GM18951 (cell line): Measurements from ENCODE around the gene EMILIN3.

Experiments used
- POLR2A ChIP-seq: IDR thresholded peaks from 4 replicates; pipeline ENCODE4 v1.6.1; 2011; ENCODE audit warnings: mild to moderate bottlenecking; ENCODE audit not compliant: insufficient read length, insufficient read depth; ENCODE audit errors: extremely low read depth
- in situ Hi-C: fragments of 300-500 bp; cut with MboI; formaldehyde crosslinking; loops from one replicate; pipeline ENCODE4 v1.12.0; 2022; ENCODE audit warnings: low sequenced_read_pairs, mixed read lengths, inconsistent platforms; ENCODE audit not compliant: unreplicated experiment

Gene EMILIN3, protein sequence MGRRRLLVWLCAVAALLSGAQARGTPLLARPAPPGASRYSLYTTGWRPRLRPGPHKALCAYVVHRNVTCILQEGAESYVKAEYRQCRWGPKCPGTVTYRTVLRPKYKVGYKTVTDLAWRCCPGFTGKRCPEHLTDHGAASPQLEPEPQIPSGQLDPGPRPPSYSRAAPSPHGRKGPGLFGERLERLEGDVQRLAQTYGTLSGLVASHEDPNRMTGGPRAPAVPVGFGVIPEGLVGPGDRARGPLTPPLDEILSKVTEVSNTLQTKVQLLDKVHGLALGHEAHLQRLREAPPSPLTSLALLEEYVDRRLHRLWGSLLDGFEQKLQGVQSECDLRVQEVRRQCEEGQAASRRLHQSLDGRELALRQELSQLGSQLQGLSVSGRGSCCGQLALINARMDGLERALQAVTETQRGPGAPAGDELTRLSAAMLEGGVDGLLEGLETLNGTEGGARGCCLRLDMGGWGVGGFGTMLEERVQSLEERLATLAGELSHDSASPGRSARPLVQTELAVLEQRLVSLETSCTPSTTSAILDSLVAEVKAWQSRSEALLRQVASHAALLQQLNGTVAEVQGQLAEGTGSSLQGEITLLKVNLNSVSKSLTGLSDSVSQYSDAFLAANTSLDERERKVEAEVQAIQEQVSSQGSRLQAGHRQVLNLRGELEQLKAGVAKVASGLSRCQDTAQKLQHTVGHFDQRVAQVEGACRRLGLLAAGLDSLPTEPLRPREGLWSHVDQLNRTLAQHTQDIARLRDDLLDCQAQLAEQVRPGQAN

DNA sequence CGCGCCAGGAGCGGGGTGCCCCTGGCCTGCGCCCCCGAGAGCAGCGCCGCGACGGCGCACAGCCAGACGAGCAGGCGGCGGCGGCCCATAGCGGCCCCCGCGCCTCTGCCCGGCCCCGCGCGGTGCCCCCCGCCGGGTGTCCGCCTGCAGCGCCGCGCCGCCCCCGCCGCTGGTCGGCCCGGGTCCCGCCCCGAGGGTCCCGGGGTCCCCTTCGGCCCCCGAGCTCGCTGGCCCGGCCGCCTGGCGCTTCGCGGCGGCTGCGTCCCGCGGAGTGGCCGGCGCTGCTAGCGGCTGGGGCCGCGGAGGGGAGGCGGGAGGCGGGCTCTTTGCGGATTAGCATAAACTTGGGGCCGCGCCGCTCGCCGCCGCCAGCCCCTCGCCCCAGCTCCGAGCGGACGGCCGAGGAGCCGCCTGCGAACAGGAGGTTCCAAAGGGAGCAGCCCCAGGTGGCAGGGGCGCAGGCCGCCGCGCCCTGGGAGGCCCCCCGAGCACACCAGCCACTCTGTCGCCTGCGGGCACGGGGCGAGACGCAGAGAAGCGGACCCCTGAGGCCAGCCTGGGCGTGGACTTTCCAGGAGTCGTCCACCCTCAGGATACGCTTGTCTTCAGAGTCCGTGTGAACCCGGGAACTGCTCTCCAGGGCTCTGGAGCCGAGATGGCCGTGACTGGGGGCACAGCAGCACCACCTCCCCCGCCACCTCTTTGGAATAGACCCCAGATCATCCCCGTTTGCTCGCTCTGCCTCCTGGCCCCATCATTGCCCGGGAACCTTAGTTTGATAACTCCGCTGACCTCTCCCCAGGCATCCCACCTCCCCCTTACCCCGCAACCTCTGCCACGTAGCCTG, at the start of gene EMILIN3:
TSS of gene EMILIN3 (minus strand) at position 273 of the 847 bp plus-strand sequence. CDS start at position 89, 184 bp downstream.
- in situ Hi-C loops, result no loop called here
- TF ChIP-seq POLR2A, result no peak

DNA sequence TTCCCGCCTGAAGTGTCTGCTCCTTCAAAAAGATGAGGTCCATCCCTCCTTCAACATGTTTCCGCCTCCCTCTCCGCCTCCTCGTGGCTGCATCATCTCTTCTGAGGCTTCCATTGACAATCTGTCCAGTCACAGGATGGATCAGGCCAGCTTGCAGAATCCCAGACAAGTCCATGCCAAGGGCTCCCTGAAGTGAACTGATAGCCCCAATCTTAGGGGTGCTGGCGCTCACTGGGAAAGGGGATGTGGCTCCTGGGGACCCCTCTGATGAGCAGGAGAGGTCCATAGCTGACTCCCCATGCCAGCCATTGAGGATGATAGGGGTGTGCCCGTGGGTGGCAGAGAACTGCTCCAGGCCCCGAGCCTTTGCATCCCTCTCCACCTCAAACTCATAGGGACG, 48.6 kb upstream of the EMILIN3 start:
- in situ Hi-C loops, result no loop called here
- no peak for TF ChIP-seq POLR2A

DNA sequence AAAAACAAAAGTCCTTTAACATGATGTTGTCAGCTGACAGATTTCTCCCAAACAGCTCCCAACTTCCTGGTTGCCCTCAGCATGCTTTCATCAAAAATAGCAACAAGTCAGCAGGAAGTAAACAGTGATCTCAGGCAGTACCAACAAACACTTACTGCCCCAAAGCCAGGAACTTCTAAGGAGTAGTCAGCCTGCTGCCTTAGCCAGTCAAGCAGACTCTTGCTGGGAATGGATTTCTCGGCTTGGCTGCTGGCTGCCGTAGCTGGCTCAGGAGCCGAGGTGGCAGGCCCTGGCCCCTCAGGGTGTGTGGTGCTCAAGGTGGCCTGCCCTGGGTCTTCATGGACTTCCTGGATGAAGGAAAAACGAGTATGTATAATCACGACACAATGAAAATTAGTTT, 46.6 kb upstream of the EMILIN3 start:
- in situ Hi-C loops, result no loop called here
- TF ChIP-seq POLR2A, result no peak

DNA sequence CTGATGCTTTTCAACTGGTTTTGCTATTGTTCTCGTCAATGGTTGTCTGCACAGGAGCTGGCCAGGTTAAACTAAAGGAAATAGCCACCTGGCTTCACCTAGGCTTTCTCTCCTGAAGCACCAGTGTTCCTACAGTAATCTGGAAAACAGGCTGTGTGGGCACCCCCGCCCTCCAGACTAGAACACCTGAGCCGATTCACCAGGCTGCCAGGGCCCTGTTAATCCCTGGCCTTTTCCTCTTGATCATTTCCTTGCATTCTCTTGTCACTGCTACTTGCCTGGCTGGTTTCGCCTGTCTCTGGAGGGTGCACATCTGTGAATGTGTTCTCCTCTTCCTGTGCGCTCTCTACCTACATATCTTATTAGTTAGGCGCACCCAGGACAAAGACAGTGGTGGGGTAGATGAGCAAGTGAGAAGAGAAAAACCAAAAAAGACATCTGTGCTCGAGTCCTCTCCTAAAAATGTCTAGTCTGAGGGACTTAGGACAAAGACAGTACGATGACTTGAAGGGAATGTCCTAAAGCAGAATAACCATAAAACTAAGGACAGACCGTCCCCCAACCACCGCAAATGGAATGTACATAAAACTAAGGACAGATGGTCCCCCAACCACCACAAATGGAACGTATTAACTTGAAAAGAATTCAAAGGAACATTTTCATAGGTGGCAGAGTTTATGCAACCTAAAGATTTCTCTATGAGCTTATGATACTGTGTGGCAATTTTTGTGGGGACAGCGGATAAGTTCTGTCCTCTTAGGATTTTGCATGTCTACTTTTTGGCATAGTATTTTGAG, 45.9 kb upstream of the EMILIN3 start:
- TF ChIP-seq POLR2A, result no peak
- in situ Hi-C loops, result no loop called here

DNA sequence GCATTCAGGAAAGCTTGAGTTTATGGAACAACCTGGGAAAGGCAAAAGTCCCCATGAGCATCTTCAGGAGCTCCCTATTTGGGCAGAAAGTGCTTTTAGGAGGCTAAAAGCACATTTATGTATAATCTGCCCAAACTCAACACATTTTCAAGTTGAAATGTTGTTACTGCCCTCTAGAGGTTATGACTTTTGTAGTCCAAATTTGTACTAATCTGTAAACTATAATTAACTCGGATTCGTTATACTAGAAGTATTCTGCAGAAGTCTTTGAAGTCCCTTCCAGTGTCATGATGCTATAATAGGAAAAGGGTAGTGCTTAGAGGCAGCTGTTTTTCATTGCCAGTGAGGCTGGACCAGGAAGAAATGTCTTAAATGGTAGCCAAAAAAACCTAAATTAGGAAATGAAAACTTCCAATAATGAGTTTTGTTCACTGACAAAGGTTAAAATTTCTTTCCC, 44.8 kb upstream of the EMILIN3 start:
- in situ Hi-C loops, result no loop called here
- TF ChIP-seq POLR2A, result no peak

DNA sequence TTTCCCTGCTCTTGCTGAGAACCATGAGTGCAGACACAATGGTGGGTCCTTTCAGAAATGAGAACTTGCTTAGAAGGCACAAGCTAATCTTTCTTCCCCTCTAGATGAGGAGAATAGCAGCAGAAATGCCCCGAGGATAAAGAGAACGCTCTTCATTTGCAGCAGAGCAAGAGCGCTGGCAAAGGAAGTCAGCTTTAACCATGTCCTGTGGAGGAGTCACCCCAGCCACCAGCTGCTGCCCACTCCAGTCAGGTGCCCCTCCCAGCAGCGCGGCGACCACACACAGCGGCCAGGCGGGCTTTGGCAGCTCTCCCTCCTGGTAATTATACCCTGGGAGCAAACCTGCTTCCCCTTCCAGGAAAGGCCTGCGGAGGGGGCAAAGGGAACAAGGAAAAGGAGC, 42.4 kb upstream of the EMILIN3 start:
- in situ Hi-C loops, result no loop called here
- TF ChIP-seq POLR2A, result no peak

DNA sequence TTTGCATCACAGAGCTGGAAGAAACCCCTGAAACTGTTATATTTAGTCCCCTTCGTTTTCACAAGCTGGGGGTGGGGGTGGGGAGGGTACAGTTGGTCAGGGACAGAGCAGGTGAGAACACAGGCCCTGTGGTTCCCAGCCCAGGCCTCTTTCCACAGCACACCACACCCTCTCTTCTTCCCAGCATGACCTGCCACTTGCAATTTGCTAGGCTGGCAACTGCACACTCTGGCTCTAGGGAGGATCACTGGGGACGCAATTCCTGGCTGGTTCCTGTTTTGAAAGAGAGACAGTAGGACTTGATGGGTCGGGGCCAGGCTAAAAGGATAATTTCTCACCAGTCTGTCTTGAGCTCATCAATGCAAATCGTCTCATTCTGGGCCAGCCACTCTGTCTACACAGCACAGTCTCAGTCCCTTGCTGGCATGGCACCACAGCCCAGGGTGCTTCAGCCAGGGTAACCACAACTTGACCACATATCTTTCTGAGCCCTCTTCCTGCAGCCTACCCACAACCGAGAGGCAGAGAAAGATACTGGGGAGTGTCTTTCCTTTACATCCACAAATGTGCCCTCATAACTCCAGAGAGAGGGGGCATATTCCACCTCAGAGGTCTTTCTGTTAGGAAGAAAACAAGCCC, 41.7 kb upstream of the EMILIN3 start:
- no peak for TF ChIP-seq POLR2A
- in situ Hi-C loops, result no loop called here

DNA sequence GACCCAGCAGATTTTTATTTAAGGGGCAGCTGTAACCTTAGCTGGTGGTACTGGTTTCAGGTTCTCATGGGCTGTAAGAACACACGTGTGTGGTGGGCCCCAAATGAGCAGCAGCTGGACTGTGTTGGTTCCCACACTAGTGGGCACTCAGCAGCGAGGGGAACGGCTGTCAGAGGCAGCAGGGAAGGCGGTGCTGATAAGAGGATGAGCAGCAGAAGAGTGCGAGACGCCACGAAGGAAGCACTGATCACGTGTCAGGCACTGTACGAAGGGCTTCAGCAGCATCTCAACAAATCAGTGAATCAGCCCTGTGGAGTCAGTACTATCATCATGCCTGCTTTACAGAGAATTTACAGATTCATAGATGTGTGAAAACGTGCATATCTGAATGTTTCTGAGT, 41.0 kb upstream of the EMILIN3 start:
- TF ChIP-seq POLR2A, result no peak

DNA sequence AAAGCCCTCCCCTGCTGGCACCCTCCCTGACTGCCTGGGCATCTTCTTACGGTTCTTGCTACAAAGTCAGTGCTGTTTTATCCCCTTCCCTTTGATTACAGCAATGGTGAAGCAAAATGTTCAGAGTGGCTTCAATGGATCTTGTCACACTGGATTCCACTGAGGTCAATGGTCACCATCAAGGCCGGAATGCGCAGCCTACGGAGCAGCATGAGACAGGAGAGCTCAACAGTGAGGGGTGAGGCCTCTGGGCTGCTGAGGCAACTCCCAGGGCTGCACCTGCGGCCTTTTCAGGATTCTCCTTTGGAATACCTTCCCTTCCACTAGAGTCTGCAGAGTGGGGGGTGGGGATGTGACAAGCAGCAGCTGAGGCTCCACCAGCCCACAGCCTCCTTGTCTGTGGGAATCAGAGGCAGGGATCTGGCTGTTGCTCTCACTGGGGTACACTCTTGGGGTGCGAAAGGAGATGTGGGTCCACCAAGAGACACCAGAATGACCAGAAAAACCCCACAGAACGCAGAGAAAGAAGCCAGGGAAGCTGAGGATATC, 40.4 kb upstream of the EMILIN3 start:
- no peak for TF ChIP-seq POLR2A
- in situ Hi-C loops, result no loop called here

More for the DNA sequence above, 41.0 kb upstream of the EMILIN3 start:
- in situ Hi-C loops, result no loop called here

DNA sequence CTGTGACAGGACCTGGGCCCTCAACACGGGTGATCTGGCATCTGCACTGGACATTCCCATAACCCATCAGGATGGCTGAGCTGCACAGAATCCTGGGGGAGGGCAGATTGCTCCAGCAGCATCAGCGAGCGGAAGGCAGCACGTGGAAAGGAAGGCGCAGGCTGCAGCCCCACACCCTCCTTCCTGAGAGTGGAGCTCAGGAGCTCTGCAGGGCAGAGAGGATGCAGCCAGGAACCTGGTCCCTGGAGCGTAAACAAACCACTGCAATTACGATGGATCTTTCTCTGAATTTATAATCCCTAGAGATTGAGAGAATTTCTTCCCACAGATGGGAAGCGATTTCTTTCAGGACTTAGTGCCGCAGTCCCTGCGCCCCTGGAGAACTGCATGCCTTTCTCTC, 39.7 kb upstream of the EMILIN3 start:
- TF ChIP-seq POLR2A, result no peak
- in situ Hi-C loops, result no loop called here

DNA sequence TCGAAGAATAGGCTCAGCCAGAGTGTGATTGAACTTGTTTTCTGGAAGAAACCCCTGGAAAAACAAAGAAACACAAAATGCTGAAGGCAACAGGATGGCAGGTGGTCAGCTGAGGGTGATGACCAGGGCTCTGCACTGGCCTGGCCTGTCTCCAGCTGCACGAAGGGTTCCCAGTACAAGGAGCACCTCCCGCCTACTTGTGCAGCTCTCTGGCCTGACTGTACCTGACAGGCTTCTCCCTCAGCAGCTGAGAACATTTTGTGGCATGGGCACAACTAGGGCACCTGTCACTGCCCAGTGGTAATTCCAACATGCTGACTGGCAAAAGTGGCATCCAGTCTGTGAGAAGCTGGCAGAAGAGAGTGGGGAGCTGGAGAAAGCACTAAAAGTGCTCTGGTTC, 38.8 kb upstream of the EMILIN3 start:
- in situ Hi-C loops, result no loop called here
- no peak for TF ChIP-seq POLR2A

DNA sequence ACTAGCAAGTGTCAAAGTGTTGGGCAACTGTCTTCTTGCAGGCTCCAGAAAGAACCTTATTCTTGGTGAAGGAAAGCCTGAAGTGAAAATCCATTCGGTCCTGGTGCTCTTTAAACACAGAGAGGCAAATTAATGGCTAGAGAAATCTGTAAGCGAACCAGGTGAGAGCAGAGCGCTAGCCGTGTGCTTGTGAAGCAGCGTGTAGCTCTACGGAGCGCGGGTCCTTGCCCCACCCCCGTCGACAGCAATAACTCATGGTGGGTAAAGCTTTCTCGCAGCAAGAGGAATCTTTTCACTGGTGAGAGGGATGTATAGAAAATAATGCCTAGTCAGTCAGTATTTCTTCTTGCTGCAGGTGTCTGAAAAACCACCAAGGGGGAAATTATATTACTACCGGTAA, 37.0 kb upstream of the EMILIN3 start:
- in situ Hi-C loops, result no loop called here
- no peak for TF ChIP-seq POLR2A
